Stimulated activated effector memory CD8-positive, alpha-beta T cell treated with anti-CD3 and anti-CD28 coated beads, Interleukin-12 subunit alpha, Interleukin-12 subunit beta, amount 100 ng/mL, for 72 hours (primary cell): ENCODE data around the gene MLYCD.

Source experiments
- ATAC-seq: fragments of 150-1000 bp; cut with Tn5 transposase; 2 replicates; pipeline ENCODE4 v1.10.0; 2021
- DNase-seq, 2 donors: peaks; one replicate each; pipeline ENCODE4 v3.0.0; 2021 to 2022; ENCODE audit warnings: low spot score in 2 of 2
- H3K27ac Mint-ChIP-seq: one replicate; pipeline ENCODE4 v1.8.0; 2022; ENCODE audit warnings: mild to moderate bottlenecking, mixed read lengths
- H3K36me3 Mint-ChIP-seq: one replicate; pipeline ENCODE4 v1.8.0; 2022; ENCODE audit warnings: mild to moderate bottlenecking, mixed read lengths
- H3K4me1 Mint-ChIP-seq: one replicate; pipeline ENCODE4 v1.8.0; 2022; ENCODE audit warnings: mixed read lengths
- H3K4me3 Mint-ChIP-seq: one replicate; pipeline ENCODE4 v1.8.0; 2022; ENCODE audit warnings: mild to moderate bottlenecking, mixed read lengths
- H3K9me3 Mint-ChIP-seq: one replicate; pipeline ENCODE4 v1.8.0; 2022; ENCODE audit warnings: mixed read lengths

MLYCD gene

DNA sequence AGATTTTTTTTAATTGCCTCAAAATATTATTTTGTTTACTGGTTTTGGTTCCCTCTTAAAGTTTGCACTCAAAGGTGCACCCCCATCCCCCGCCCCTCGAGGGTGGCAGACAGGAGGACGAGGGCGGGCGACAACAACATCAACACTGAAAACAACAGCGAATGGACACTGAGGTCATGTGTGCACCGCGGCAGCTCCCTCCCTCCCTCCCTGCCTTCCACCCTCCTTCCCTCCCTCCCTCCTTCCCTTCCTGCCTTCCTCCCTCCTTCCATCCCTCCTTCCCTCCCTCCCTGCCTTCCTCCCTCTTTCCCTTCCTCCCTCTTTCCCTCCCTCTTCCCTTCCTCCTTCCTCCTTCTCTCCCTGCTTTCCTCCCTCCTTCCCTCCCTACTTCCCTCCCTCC, 52.6 kb downstream of the MLYCD start:
- Mint-ChIP-seq H3K9me3 (no peaks in the 10 kb centered on the region), H3K4me3 (no peak overlapping the region), H3K27ac (no peak overlapping the region), H3K4me1 (no peaks in the 10 kb centered on the region), H3K36me3 (no peaks in the 10 kb centered on the region)
- ATAC-seq (no peak), DNase-seq (no peak)

- H3K9me3 Mint-ChIP-seq, result no peaks in the 10 kb centered on the region
- no peak overlapping the region for H3K27ac Mint-ChIP-seq
- H3K4me1 Mint-ChIP-seq, result no peaks in the 10 kb centered on the region
- ATAC-seq (no peak), DNase-seq (no peak)
- H3K4me3 Mint-ChIP-seq, result peak overlapping the region; percentile 55
- no peaks in the 10 kb centered on the region for H3K36me3 Mint-ChIP-seq
These were observed 53.6 kb downstream of the MLYCD start for GRCh38 chr16:83952587-83952939.

DNA sequence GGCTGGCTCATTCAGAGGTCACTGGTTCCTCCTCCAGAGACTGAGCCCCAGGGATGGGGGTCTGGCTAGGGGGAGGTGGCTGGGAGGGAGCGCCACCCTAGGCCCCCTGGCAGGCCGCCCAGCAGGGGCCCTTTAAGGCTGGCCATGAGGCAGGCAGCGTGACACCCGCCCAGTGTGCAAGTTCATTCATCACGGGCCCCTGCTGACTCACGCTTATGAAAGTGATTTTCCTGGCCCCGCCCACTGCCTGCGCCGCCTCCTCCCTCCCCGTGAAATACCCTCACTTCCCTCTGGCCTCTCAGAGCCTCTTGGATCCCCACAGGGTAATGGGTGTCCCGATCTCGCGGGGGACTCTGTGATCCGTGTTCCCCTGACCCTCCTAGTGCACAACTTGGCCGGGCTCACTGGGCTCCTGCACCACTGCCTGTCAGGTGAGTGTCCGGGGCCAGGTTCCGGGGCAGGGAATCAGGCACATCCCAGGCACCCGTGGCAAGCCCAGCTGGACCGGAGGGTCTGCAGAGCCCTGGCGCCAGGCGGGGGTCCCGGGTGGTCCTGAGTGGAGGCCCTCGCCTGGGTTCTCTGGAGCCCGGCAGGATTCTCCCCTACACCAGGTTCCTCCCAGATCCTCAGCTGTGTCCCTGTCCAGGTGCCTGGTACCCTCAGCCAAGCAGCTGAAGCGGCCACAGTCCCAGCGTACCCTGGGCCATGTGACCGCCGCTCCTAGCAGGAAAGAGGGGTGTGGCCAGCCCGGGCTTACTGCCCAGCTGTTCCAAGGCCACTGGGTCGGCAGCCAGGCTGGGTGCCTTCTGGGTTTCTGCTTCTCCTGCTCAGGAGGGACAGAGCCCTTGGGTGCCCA, 54.3 kb downstream of the MLYCD start, which contains the start of gene OSGIN1:
Gene OSGIN1, plus strand, starts transcription at position 301 of the 856 bp plus-strand sequence. CDS start 4,432 bp downstream, outside the sequence.
- no peak within 1 kb of the TSS for H3K27ac Mint-ChIP-seq
- DNase-seq (peak; percentile 46 to 79), ATAC-seq (peak; percentile 90)

DNA sequence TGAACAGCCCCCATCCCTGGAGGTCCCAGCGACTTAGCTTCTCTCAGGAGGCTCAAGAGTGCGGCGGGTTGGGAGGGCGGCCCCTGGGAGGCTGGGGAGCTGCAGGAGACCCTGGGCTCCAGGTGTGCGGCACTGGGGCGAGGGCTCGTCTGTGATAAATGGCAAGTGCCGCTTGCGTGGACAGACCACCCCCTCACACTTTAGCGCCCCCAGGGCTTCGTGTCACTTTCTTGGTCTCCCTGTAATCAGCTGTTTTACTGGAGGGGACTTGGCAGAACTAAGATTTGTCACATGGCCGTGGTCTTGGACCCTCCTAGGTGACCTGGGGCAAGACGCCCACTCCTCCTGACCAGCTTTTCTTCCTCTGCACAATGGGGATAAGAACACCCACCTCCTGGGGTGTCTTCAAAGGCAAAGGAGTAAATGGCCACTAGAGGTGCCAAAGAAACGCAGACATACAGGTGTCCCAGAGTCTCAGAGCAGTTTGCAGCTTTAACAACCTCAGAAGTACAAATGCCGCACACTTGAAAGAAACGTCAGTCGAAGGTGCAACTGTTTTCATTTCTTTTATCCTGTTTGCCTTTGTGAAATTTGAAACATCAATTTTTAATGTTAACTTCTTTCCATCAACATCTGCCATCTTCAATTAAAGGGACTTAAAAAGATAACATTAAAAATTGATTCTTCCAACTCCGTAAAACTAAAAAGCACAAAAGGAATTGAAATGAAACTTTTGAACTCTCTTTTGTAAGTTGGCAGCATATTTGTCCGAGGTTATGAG, 55.1 kb downstream of the MLYCD start:
- no peak for DNase-seq
- no peaks in the 10 kb centered on the region for H3K9me3 Mint-ChIP-seq
- no peaks in the 10 kb centered on the region for H3K4me1 Mint-ChIP-seq
- no peaks in the 10 kb centered on the region for H3K36me3 Mint-ChIP-seq
- H3K4me3 Mint-ChIP-seq, result peak overlapping the region; percentile 55
- H3K27ac Mint-ChIP-seq, result peak overlapping the region; percentile 37
- ATAC-seq, result no peak

More for the DNA sequence above, 54.3 kb downstream of the MLYCD start, which contains the start of gene OSGIN1:
- no peaks in the 10 kb centered on the region for H3K36me3 Mint-ChIP-seq
- H3K9me3 Mint-ChIP-seq, result no peaks in the 10 kb centered on the region
- no peaks in the 10 kb centered on the region for H3K4me1 Mint-ChIP-seq
- H3K4me3 Mint-ChIP-seq, result peak within 1 kb of the TSS; percentile 55

GRCh38 chr16:83954577-83955016, 55.7 kb downstream of the MLYCD start:
- no peaks in the 10 kb centered on the region for H3K4me1 Mint-ChIP-seq
- peak overlapping the region; percentile 37 for H3K27ac Mint-ChIP-seq
- ATAC-seq, result no peak
- no peaks in the 10 kb centered on the region for H3K36me3 Mint-ChIP-seq
- peak overlapping the region; percentile 55 for H3K4me3 Mint-ChIP-seq
- DNase-seq, result no peak
- no peaks in the 10 kb centered on the region for H3K9me3 Mint-ChIP-seq

- no peak for DNase-seq
- no peaks in the 10 kb centered on the region for H3K4me1 Mint-ChIP-seq
- no peaks in the 10 kb centered on the region for H3K9me3 Mint-ChIP-seq
- H3K27ac Mint-ChIP-seq, result no peak overlapping the region
- H3K4me3 Mint-ChIP-seq, result no peak overlapping the region
- no peak for ATAC-seq
- H3K36me3 Mint-ChIP-seq, result no peaks in the 10 kb centered on the region
These were observed 56.6 kb downstream of the MLYCD start for GRCh38 chr16:83955218-83956130.

- ATAC-seq (peak; percentile 63), DNase-seq (peak; percentile 73 to 86)
- H3K27ac Mint-ChIP-seq, result peak overlapping the region; percentile 23
- H3K4me1 Mint-ChIP-seq, result no peaks in the 10 kb centered on the region
- no peaks in the 10 kb centered on the region for H3K36me3 Mint-ChIP-seq
- H3K4me3 Mint-ChIP-seq, result no peak overlapping the region
- no peaks in the 10 kb centered on the region for H3K9me3 Mint-ChIP-seq
These were observed 57.7 kb downstream of the MLYCD start for GRCh38 chr16:83956336-83957289.

GRCh38 chr16:83957296-83957855, 58.5 kb downstream of the MLYCD start:
- no peak for DNase-seq
- H3K27ac Mint-ChIP-seq, result peak overlapping the region; percentile 23
- ATAC-seq, result no peak
- H3K9me3 Mint-ChIP-seq, result no peaks in the 10 kb centered on the region
- H3K4me3 Mint-ChIP-seq, result no peak overlapping the region
- no peaks in the 10 kb centered on the region for H3K4me1 Mint-ChIP-seq
- H3K36me3 Mint-ChIP-seq, result no peaks in the 10 kb centered on the region

- H3K4me1 Mint-ChIP-seq, result no peaks in the 10 kb centered on the region
- H3K9me3 Mint-ChIP-seq, result no peaks in the 10 kb centered on the region
- no peak for ATAC-seq
- no peak for DNase-seq
- H3K36me3 Mint-ChIP-seq, result no peaks in the 10 kb centered on the region
- H3K4me3 Mint-ChIP-seq, result no peak overlapping the region
- H3K27ac Mint-ChIP-seq, result no peak overlapping the region
These were observed 59.4 kb downstream of the MLYCD start for GRCh38 chr16:83958137-83958845.

DNA sequence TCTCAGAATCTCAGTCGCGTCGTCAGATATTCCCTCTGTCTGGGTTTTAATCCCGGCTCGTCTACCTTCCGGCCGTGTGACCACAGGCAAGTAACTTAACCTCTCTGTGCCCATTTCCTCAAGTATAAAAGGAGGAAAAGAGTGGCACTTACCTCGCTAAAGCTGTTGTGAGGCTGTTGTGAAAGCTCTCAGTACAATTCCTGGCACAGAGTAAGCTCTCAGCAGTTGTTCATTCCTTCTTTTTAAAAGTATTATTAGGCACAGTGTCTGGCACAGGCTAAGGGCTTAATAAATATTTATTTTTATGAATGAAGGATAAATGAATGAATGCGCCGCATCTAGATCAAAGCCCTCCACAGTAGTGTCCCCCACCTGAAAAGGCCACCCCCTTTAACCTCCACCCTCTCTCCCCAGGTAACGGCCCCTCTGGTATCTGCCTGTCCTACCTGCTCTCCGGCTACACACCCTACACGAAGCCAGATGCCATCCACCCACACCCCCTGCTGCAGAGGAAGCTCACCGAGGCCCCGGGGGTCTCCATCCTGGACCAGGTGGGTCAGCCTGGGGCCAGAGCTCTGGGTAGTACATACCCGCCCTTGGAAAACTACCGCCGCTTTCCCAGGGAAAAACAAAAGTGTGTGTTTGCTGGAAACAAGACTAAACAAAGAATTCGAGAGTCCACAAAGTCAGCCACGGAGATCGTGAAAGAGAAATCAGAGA, 60.1 kb downstream of the MLYCD start:
- H3K27ac Mint-ChIP-seq, result no peak overlapping the region
- ATAC-seq (no peak), DNase-seq (no peak)
- no peaks in the 10 kb centered on the region for H3K9me3 Mint-ChIP-seq
- H3K4me3 Mint-ChIP-seq, result no peak overlapping the region
- H3K36me3 Mint-ChIP-seq, result no peaks in the 10 kb centered on the region
- no peaks in the 10 kb centered on the region for H3K4me1 Mint-ChIP-seq

DNA sequence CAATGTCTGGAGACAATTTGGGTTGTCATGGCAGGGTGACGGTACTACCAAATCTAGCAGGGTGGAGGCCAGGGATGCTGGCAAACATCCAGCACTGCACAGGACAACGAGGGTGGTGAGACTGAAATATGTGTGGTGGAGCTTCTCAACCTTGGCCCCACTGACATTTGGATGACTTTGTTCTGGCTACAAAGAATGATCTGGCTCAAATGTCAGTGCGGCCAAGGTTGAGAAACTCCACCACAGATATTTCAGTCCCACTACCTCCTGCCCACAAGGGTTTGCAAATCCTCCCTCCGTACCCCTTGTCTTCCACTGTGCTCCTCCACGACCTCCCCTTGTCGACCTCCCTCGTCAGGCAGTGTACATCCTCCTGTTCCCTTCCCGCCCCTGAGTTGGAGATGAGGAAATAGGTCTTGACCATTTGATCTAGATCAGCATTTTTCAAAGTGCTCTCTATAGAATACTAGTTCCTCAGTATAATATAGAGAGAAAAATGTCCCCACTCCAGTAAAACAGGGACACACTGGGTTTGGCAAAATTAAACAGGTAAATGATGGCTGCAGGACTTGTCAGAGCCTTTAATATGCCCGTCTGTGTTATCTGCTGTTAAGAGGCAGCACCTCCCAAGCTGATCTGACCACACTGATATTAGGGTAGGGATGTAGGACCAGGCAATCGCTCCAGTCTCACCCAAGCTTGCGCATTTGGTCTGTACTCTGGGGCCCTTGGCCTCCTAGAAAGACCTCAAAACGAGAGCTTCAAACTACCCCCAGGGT, 60.9 kb downstream of the MLYCD start:
- Mint-ChIP-seq H3K4me1 (no peaks in the 10 kb centered on the region), H3K27ac (no peak overlapping the region), H3K9me3 (no peaks in the 10 kb centered on the region), H3K36me3 (no peaks in the 10 kb centered on the region), H3K4me3 (no peak overlapping the region)
- ATAC-seq, result no peak
- no peak for DNase-seq

GRCh38 chr16:83960521-83961249, 61.8 kb downstream of the MLYCD start:
- no peak overlapping the region for H3K27ac Mint-ChIP-seq
- H3K9me3 Mint-ChIP-seq, result no peaks in the 10 kb centered on the region
- ATAC-seq, result no peak
- no peaks in the 10 kb centered on the region for H3K36me3 Mint-ChIP-seq
- H3K4me1 Mint-ChIP-seq, result no peaks in the 10 kb centered on the region
- no peak for DNase-seq
- H3K4me3 Mint-ChIP-seq, result no peak overlapping the region
